Kidney (tissue), 14 donors: ENCODE results near the gene FAM217A. TPM values are rescaled to one million over a fixed set of nuclear protein-coding genes. Genes with fewer than 3 reads are reported as not detected.

Experiments used
- DNase-seq, 5 donors: peaks; one replicate each; pipeline ENCODE4 v3.0.0-alpha.2; 2013 to 2020
- FAIRE-seq: peaks from 2 replicates; lab custom pipeline; 2012; peaks lifted over from hg19 to GRCh38; lab: Jason Lieb, UNC
- H3K27ac ChIP-seq, 2 donors: one replicate each; pipeline ENCODE4 v1.7.0; 2013; ENCODE audit warnings: low read depth in 2 of 2, low read length in 2 of 2, inconsistent platforms in 1 of 2
- H3K27me3 ChIP-seq: one replicate; pipeline ENCODE4 v1.7.1; 2013; ENCODE audit warnings: low read length, inconsistent platforms; ENCODE audit not compliant: control insufficient read depth, insufficient read depth
- H3K36me3 ChIP-seq, 3 donors: one replicate each; pipeline versions ENCODE4 v1.7.0 to v1.7.1; 2013; ENCODE audit warnings: low read length in 3 of 3, control low read depth in 1 of 3, inconsistent platforms in 1 of 3; ENCODE audit not compliant: insufficient read depth in 3 of 3, control insufficient read depth in 2 of 3
- H3K4me1 ChIP-seq, 3 donors: one replicate each; pipeline versions ENCODE4 v1.7.0 to v1.7.1; 2013; ENCODE audit warnings: low read length in 3 of 3, inconsistent platforms in 1 of 3, low read depth in 1 of 3; ENCODE audit not compliant: control insufficient read depth in 2 of 3, insufficient read depth in 2 of 3
- H3K4me3 ChIP-seq, 3 donors: one replicate each; pipeline versions ENCODE4 v1.7.0 to v1.8.1; 2013; ENCODE audit warnings: low read length in 3 of 3, control low read depth in 1 of 3, inconsistent platforms in 1 of 3
- H3K9ac ChIP-seq, 3 donors: one replicate each; pipeline versions ENCODE4 v1.7.0 to v1.7.1; 2013; ENCODE audit warnings: low read length in 3 of 3, control low read depth in 1 of 3, inconsistent platforms in 1 of 3
- H3K9me3 ChIP-seq, 3 donors: one replicate each; pipeline versions ENCODE4 v1.7.0 to v1.7.1; 2013; ENCODE audit warnings: low read length in 3 of 3, control low read depth in 1 of 3, inconsistent platforms in 1 of 3; ENCODE audit not compliant: control insufficient read depth in 2 of 3, insufficient read depth in 1 of 3
- intact Hi-C: fragments of 100-400 bp; cut with DNase I; formaldehyde crosslinking; loops from one replicate; pipeline ENCODE4 v1.11.1; 2022
- polyA plus RNA-seq: library from polyadenylated mRNA; stranded (reverse); fragments of 350-450 nt; fragmentation: Illumina TruSeq; extraction: RNeasy Lipid Tissue Mini Kit (QIAGEN cat#74804); gene quantifications from one replicate; pipeline ENCODE4 v1.2.3, GENCODE V29; 2014; ENCODE audit warnings: low read depth, low replicate concordance; ENCODE audit not compliant: insufficient read depth
- total RNA-seq: library from RNA; stranded (reverse); fragmentation: NEBNext Ultra II Directional; extraction: Animal tissue kit (Norgen Biotek cat#: 25700); gene quantifications from one replicate; pipeline ENCODE4 v1.2.1, GENCODE V29; 2021
- TF ChIP-seq, protein P1 (sequence below): IDR thresholded peaks from 3 replicates; pipeline ENCODE4 v1.5.1; 2012; ENCODE audit warnings: mild to moderate bottlenecking, moderate library complexity, borderline replicate concordance; ENCODE audit not compliant: insufficient read depth; ENCODE audit errors: extremely low read depth
- donor health status: control.
- donor health status: control.
- donor health status: control.
- donor health status: control.
- donor health status: control.
- donor health status: DM: yes; HTN: yes; CAD: no.
- donor health status: Normal renal cell carcinoma (clear cell type).

Gene FAM217A
- total and polyA plus RNA-seq, 2 donors from 2014 or later = 0.56 TPM; not detected in 1

DNA sequence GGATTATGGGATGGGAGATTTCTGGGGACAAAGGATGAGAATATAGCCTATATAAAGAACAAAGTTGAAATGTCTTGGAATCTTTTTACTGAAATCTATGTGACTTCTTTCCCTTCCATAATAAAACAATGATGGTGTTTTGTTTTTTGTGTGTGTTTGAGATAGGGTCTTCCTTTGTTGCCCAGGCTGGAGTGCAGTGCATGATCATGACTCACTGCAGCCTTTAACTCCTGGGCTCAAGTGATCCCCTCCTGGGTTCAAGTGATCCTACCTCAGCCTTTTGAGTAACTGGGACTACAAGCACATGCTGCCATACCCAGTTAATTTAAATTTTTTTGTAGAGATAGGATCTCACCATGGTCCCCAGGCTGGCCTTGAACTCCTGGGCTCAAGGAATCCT, 50.9 kb downstream of the FAM217A start:
- TF ChIP-seq, protein P1, sequence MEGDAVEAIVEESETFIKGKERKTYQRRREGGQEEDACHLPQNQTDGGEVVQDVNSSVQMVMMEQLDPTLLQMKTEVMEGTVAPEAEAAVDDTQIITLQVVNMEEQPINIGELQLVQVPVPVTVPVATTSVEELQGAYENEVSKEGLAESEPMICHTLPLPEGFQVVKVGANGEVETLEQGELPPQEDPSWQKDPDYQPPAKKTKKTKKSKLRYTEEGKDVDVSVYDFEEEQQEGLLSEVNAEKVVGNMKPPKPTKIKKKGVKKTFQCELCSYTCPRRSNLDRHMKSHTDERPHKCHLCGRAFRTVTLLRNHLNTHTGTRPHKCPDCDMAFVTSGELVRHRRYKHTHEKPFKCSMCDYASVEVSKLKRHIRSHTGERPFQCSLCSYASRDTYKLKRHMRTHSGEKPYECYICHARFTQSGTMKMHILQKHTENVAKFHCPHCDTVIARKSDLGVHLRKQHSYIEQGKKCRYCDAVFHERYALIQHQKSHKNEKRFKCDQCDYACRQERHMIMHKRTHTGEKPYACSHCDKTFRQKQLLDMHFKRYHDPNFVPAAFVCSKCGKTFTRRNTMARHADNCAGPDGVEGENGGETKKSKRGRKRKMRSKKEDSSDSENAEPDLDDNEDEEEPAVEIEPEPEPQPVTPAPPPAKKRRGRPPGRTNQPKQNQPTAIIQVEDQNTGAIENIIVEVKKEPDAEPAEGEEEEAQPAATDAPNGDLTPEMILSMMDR = no peak
- H3K36me3 ChIP-seq = peaks cover 0 to 5% (median 0%) of the 10 kb centered on the region in 3 donors
- H3K4me1 ChIP-seq = peaks cover 0 to 11% (median 3%) of the 10 kb centered on the region in 3 donors
- FAIRE-seq (no peak), DNase-seq (no peak)
- H3K27ac ChIP-seq = no peak overlapping the region
- no peak overlapping the region for H3K4me3 ChIP-seq
- no peak overlapping the region for H3K9ac ChIP-seq
- no peaks in the 10 kb centered on the region for H3K27me3 ChIP-seq
- intact Hi-C loops = no loop called here
- H3K9me3 ChIP-seq = no peaks in the 10 kb centered on the region

DNA sequence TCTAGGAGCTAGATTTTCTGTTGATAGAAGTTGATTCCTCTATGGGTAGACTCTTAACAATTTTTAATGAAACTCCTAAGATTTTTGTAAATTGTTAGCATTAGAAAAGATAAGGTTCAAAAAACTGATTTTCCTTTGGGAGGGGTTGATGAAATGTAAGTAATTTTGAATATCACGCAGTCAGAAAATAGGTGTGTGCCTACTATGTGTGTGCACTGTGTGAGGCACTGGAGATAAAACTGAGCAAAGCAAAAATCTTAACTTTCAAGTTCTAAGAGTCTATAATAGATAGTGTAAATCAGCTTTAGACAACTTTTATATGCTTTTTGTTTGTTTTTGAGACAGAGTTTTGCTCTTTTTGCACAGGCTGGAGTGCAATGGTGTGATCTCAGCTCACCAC, 53.3 kb downstream of the FAM217A start:
- H3K4me3 ChIP-seq = no peak overlapping the region
- H3K9me3 ChIP-seq = no peaks in the 10 kb centered on the region
- H3K27ac ChIP-seq = no peak overlapping the region
- no peak for DNase-seq
- H3K9ac ChIP-seq = no peak overlapping the region
- intact Hi-C loops = no loop called here
- no peaks in the 10 kb centered on the region for H3K36me3 ChIP-seq
- TF ChIP-seq, protein P1 = no peak
- H3K4me1 ChIP-seq = peaks cover 3 to 17% (median 7%) of the 10 kb centered on the region in 3 donors
- no peaks in the 10 kb centered on the region for H3K27me3 ChIP-seq
- FAIRE-seq = no peak

DNA sequence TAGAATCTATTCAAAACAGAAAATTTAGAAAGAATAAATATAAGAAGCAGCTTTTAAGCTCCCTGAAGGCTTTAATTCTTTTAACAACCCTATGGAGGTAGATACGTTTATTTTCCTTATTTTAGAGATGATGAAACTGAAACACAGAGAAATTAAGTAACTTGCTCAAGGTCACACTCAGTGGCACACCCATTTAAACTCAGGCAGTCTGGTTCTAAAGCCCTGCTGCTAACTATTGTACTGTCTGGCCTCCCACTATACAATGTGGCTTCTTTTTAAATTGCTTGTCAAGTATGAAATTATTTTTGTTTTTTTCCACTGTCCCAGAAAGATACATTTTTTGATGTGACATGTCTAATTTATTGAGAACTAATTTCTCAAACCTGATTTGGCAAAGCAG, 55.7 kb downstream of the FAM217A start:
- no peaks in the 10 kb centered on the region for H3K9me3 ChIP-seq
- TF ChIP-seq, protein P1 = no peak
- FAIRE-seq = no peak
- peak overlapping the region in 1 of 3 donors; percentile 90 for H3K4me3 ChIP-seq
- no peaks in the 10 kb centered on the region for H3K36me3 ChIP-seq
- DNase-seq = no peak
- intact Hi-C loops = no loop called here
- H3K27me3 ChIP-seq = no peaks in the 10 kb centered on the region
- peaks cover 5 to 21% (median 12%) of the 10 kb centered on the region in 3 donors for H3K4me1 ChIP-seq
- H3K27ac ChIP-seq = no peak overlapping the region
- H3K9ac ChIP-seq = no peak overlapping the region
